ENCODE results near the gene BNIPL. TPM values are rescaled to one million over a fixed set of nuclear protein-coding genes. Genes with fewer than 3 reads are reported as not detected.

The BNIPL gene
- total and polyA plus RNA-seq, 2 of the 13 experiments (the other 11 are each of a cell fraction or from before 2014, with no cell fraction given): 0.40 to 1.1 TPM

GRCh38 chr1:151012684-151013471, 23.5 kb upstream of the BNIPL start (continued):
- TF ChIP-seq HNF1A (IDR thresholded peaks at IDR 0.05; ENCODE audit: low read depth) (0 out of 2 replicates have a peak, but pooled peaks have one; percentile 19), HNF1A (CRISPR knock-in tag; IDR thresholded peaks at IDR 0.05; ENCODE audit: borderline replicate concordance) (peak; percentile 64; the same call in 1 of the 2 replicates), SOX6 (IDR thresholded peaks at IDR 0.05) (no peak), SOX6 (CRISPR knock-in tag; IDR thresholded peaks at IDR 0.05) (peak; percentile 92), BCL6 (CRISPR knock-in tag; IDR thresholded peaks at IDR 0.05) (peak; percentile 54), ZNF749 (CRISPR knock-in tag; IDR thresholded peaks at IDR 0.05; ENCODE audit: borderline replicate concordance) (no peak), AHR (CRISPR knock-in tag; IDR thresholded peaks at IDR 0.05) (no peak), YY1 (IDR thresholded peaks at IDR 0.05; ENCODE audit: insufficient read depth, insufficient replicate concordance, low read depth, low read length) (no peak), SALL2 (CRISPR knock-in tag; IDR thresholded peaks at IDR 0.05) (no peak), ZNF569 (CRISPR knock-in tag; IDR thresholded peaks at IDR 0.05; ENCODE audit: borderline replicate concordance) (no peak), ETV6 (CRISPR knock-in tag; conservative IDR thresholded peaks at IDR 0.05) (no peak)
- TF ChIP-seq, protein P1, sequence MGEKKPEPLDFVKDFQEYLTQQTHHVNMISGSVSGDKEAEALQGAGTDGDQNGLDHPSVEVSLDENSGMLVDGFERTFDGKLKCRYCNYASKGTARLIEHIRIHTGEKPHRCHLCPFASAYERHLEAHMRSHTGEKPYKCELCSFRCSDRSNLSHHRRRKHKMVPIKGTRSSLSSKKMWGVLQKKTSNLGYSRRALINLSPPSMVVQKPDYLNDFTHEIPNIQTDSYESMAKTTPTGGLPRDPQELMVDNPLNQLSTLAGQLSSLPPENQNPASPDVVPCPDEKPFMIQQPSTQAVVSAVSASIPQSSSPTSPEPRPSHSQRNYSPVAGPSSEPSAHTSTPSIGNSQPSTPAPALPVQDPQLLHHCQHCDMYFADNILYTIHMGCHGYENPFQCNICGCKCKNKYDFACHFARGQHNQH (CRISPR knock-in tag; IDR thresholded peaks at IDR 0.05): no peak; the same call in 1 of the 2 replicates
- TF ChIP-seq, protein P2, sequence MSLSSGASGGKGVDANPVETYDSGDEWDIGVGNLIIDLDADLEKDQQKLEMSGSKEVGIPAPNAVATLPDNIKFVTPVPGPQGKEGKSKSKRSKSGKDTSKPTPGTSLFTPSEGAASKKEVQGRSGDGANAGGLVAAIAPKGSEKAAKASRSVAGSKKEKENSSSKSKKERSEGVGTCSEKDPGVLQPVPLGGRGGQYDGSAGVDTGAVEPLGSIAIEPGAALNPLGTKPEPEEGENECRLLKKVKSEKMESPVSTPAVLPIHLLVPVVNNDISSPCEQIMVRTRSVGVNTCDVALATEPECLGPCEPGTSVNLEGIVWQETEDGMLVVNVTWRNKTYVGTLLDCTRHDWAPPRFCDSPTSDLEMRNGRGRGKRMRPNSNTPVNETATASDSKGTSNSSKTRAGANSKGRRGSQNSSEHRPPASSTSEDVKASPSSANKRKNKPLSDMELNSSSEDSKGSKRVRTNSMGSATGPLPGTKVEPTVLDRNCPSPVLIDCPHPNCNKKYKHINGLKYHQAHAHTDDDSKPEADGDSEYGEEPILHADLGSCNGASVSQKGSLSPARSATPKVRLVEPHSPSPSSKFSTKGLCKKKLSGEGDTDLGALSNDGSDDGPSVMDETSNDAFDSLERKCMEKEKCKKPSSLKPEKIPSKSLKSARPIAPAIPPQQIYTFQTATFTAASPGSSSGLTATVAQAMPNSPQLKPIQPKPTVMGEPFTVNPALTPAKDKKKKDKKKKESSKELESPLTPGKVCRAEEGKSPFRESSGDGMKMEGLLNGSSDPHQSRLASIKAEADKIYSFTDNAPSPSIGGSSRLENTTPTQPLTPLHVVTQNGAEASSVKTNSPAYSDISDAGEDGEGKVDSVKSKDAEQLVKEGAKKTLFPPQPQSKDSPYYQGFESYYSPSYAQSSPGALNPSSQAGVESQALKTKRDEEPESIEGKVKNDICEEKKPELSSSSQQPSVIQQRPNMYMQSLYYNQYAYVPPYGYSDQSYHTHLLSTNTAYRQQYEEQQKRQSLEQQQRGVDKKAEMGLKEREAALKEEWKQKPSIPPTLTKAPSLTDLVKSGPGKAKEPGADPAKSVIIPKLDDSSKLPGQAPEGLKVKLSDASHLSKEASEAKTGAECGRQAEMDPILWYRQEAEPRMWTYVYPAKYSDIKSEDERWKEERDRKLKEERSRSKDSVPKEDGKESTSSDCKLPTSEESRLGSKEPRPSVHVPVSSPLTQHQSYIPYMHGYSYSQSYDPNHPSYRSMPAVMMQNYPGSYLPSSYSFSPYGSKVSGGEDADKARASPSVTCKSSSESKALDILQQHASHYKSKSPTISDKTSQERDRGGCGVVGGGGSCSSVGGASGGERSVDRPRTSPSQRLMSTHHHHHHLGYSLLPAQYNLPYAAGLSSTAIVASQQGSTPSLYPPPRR (CRISPR knock-in tag; IDR thresholded peaks at IDR 0.05; ENCODE audit: borderline replicate concordance): peak; percentile 65; the same call in 1 of the 2 replicates
- TF ChIP-seq, protein P3, sequence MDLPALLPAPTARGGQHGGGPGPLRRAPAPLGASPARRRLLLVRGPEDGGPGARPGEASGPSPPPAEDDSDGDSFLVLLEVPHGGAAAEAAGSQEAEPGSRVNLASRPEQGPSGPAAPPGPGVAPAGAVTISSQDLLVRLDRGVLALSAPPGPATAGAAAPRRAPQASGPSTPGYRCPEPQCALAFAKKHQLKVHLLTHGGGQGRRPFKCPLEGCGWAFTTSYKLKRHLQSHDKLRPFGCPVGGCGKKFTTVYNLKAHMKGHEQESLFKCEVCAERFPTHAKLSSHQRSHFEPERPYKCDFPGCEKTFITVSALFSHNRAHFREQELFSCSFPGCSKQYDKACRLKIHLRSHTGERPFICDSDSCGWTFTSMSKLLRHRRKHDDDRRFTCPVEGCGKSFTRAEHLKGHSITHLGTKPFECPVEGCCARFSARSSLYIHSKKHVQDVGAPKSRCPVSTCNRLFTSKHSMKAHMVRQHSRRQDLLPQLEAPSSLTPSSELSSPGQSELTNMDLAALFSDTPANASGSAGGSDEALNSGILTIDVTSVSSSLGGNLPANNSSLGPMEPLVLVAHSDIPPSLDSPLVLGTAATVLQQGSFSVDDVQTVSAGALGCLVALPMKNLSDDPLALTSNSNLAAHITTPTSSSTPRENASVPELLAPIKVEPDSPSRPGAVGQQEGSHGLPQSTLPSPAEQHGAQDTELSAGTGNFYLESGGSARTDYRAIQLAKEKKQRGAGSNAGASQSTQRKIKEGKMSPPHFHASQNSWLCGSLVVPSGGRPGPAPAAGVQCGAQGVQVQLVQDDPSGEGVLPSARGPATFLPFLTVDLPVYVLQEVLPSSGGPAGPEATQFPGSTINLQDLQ (CRISPR knock-in tag; IDR thresholded peaks at IDR 0.05): no peak
